Body of pancreas (tissue), 4 donors: ENCODE measurements around the gene CEMIP2. TPM values are rescaled to one million over a fixed set of nuclear protein-coding genes. Genes with fewer than 3 reads are reported as not detected.

ENCODE experiments used
- ATAC-seq: fragments of 150-250 bp; one replicate; pipeline ENCODE4 v1.9.1; 2016
- DNase-seq, 4 donors: peaks; one replicate each; pipeline ENCODE4 v3.0.0-alpha.2; 2019
- H3K27ac ChIP-seq, 4 donors: fragments of 200-600 bp; sonication (generic); 1 replicate in 3 of 4; 2 replicates in 1 of 4; pipeline versions ENCODE4 v1.5.1 to v1.6.1; 2016 to 2019; ENCODE audit warnings: mild to moderate bottlenecking in 1 of 4, mixed read lengths in 1 of 4, moderate library complexity in 1 of 4
- H3K27me3 ChIP-seq, 2 donors: fragments of 200-600 bp; sonication (generic); one replicate each; pipeline ENCODE4 v1.6.0; 2016; ENCODE audit warnings: mild to moderate bottlenecking in 1 of 2
- H3K36me3 ChIP-seq, 2 donors: fragments of 200-600 bp; sonication (generic); replicated peaks in 1 of 2; 2 replicates each; pipeline ENCODE4 v1.5.1; 2016; ENCODE audit warnings: low read depth in 2 of 2; ENCODE audit not compliant: insufficient read depth in 1 of 2
- H3K4me1 ChIP-seq: fragments of 200-600 bp; sonication (generic); one replicate; pipeline ENCODE4 v1.6.0; 2016
- H3K4me3 ChIP-seq, 2 donors: fragments of 200-600 bp; sonication (generic); 1 replicate in 1 of 2; 2 replicates in 1 of 2; pipeline ENCODE4 v1.5.1; 2016 to 2019
- H3K9me3 ChIP-seq, 3 donors: fragments of 200-600 bp; sonication (generic); 1 replicate in 2 of 3; 2 replicates in 1 of 3; pipeline ENCODE4 v1.5.1; 2016
- CTCF ChIP-seq, 7 experiments: fragments of 450-650 bp in 4 of 7; fragments of 200-600 bp in 3 of 7; sonication (generic) in 3 of 7; IDR thresholded peaks; one replicate each; pipeline ENCODE4 v1.5.1; 2016 to 2019; ENCODE audit warnings: antibody characterized with exemption in 7 of 7
- POLR2A ChIP-seq, 3 donors: fragments of 450-650 bp; IDR thresholded peaks; one replicate each; pipeline ENCODE4 v1.6.1; 2016; ENCODE audit warnings: antibody characterized with exemption in 3 of 3, mild to moderate bottlenecking in 2 of 3
- WGBS, 2 donors: methylation state at CpG; one replicate each; pipeline ENCODE4 v1.1.5; 2017; 5-methylcytosine and 5-hydroxymethylcytosine counted together
- intact Hi-C: fragments of 100-400 bp; cut with DNase I; formaldehyde crosslinking; loops from one replicate; pipeline ENCODE4 v1.15.1; 2023
- total RNA-seq, 2 donors: library from RNA; depleted of rRNA; stranded (reverse); fragments of >200 nt; gene quantifications; one replicate each; pipeline ENCODE4 v1.1.0, GENCODE V29; 2016

CEMIP2 gene
- total RNA-seq, 2 donors from 2014 or later, result 28.3 to 33.0 TPM

- intact Hi-C loops, result loop anchor here (10.0 kb wide), 1 partner anchor 53 kb away; no protein-coding TSS in a partner anchor
- ATAC-seq, result no peak
- TF ChIP-seq CTCF (IDR thresholded peaks at IDR 0.05) (no peak), POLR2A (IDR thresholded peaks at IDR 0.05) (no peak)
- no peaks in the 10 kb centered on the region for H3K9me3 ChIP-seq
- H3K27ac ChIP-seq, result no peak overlapping the region
- H3K27me3 ChIP-seq, result no peaks in the 10 kb centered on the region
- H3K4me1 ChIP-seq, result peaks cover 19% of the 10 kb centered on the region
- DNase-seq, result no peak
- no peak overlapping the region for H3K4me3 ChIP-seq
- peaks cover 0 to 17% of the 10 kb centered on the region in 2 donors for H3K36me3 ChIP-seq
Observed at GRCh38 chr9:71721855-71722254, 46.5 kb downstream of the CEMIP2 start.

GRCh38 chr9:71719562-71719961, 48.8 kb downstream of the CEMIP2 start:
- peak; percentile 99 for ATAC-seq
- TF ChIP-seq CTCF (IDR thresholded peaks at IDR 0.05) (no peak), POLR2A (IDR thresholded peaks at IDR 0.05) (no peak)
- Histone ChIP-seq H3K27ac (peak overlapping the region in 3 of 4 donors; percentile 17 to 27 (median 25)), H3K4me1 (peaks cover 13% of the 10 kb centered on the region), H3K4me3 (no peak overlapping the region), H3K27me3 (no peaks in the 10 kb centered on the region), H3K36me3 (peaks cover 0 to 10% of the 10 kb centered on the region in 2 donors), H3K9me3 (no peaks in the 10 kb centered on the region)
- peak in 2 of 4 donors; percentile 28 to 46 for DNase-seq
- intact Hi-C loops, result no loop called here
- WGBS, 2 donors, result 19 to 21% methylated on average over 5 of the region's 5 CpGs

GRCh38 chr9:71719088-71719487, 49.2 kb downstream of the CEMIP2 start:
- WGBS, 2 donors, result 85 to 90% methylated on average over 3 of the region's 3 CpGs
- no peak overlapping the region for H3K4me3 ChIP-seq
- ATAC-seq (no peak), DNase-seq (no peak)
- intact Hi-C loops, result no loop called here
- TF ChIP-seq CTCF (IDR thresholded peaks at IDR 0.05), result no peak
- no peak for TF ChIP-seq POLR2A (IDR thresholded peaks at IDR 0.05)
- peak overlapping the region in 2 of 4 donors; percentile 18 to 27 for H3K27ac ChIP-seq
- H3K27me3 ChIP-seq, result no peaks in the 10 kb centered on the region
- H3K4me1 ChIP-seq, result peaks cover 13% of the 10 kb centered on the region
- peaks cover 0 to 10% of the 10 kb centered on the region in 2 donors for H3K36me3 ChIP-seq
- no peaks in the 10 kb centered on the region for H3K9me3 ChIP-seq

GRCh38 chr9:71716138-71716909, 52.0 kb downstream of the CEMIP2 start:
- 76 to 87% methylated on average over 2 of the region's 2 CpGs for WGBS, 2 donors

More at GRCh38 chr9:71716138-71716909, 52.0 kb downstream of the CEMIP2 start:
- H3K4me3 ChIP-seq, result no peak overlapping the region
- ATAC-seq (no peak), DNase-seq (no peak)
- TF ChIP-seq POLR2A (IDR thresholded peaks at IDR 0.05), result no peak
- peak in 6 of 7 experiments; percentile 24 to 55 (median 42) for TF ChIP-seq CTCF (IDR thresholded peaks at IDR 0.05)
- H3K27ac ChIP-seq, result no peak overlapping the region
- H3K9me3 ChIP-seq, result no peaks in the 10 kb centered on the region
- H3K36me3 ChIP-seq, result peaks cover 7 to 15% of the 10 kb centered on the region in 2 donors
- no peaks in the 10 kb centered on the region for H3K27me3 ChIP-seq
- peaks cover 13% of the 10 kb centered on the region for H3K4me1 ChIP-seq
- intact Hi-C loops, result no loop called here
